ENCODE data around the gene PPARG.

GRCh38 chr3:12367346-12367745 is 78.5 kb downstream of the PPARG start:
- TF ChIP-seq CTCF (conservative IDR thresholded peaks at IDR 0.05) (no peak), EZH2 (IDR thresholded peaks at IDR 0.05; ENCODE audit: low read depth) (no peak)
